Glutamatergic neuron (in vitro differentiated cells): Measurements from ENCODE around the gene EHD4. TPM values are rescaled to one million over a fixed set of nuclear protein-coding genes. Genes with fewer than 3 reads are reported as not detected.

Experiments
- DNase-seq: peaks from one replicate; pipeline ENCODE4 v3.0.0; 2022
- H3K27ac Mint-ChIP-seq: one replicate; pipeline ENCODE4 v1.8.0; 2020; ENCODE audit warnings: mild to moderate bottlenecking, mixed read lengths, inconsistent platforms; ENCODE audit not compliant: unreplicated experiment
- H3K27me3 Mint-ChIP-seq: one replicate; pipeline ENCODE4 v1.8.0; 2020; ENCODE audit warnings: mild to moderate bottlenecking, moderate library complexity, mixed read lengths, inconsistent platforms; ENCODE audit not compliant: unreplicated experiment
- H3K36me3 Mint-ChIP-seq: one replicate; pipeline ENCODE4 v1.8.0; 2020; ENCODE audit warnings: mild to moderate bottlenecking, mixed read lengths, inconsistent platforms; ENCODE audit not compliant: unreplicated experiment
- H3K4me1 Mint-ChIP-seq: one replicate; pipeline ENCODE4 v1.8.0; 2020; ENCODE audit warnings: mild to moderate bottlenecking, low read depth, mixed read lengths, inconsistent platforms; ENCODE audit not compliant: unreplicated experiment
- H3K4me3 Mint-ChIP-seq: one replicate; pipeline ENCODE4 v1.8.0; 2020; ENCODE audit warnings: mild to moderate bottlenecking, mixed read lengths, inconsistent platforms; ENCODE audit not compliant: unreplicated experiment
- H3K9me3 Mint-ChIP-seq: one replicate; pipeline ENCODE4 v1.8.0; 2020; ENCODE audit warnings: mild to moderate bottlenecking, moderate library complexity, mixed read lengths, inconsistent platforms; ENCODE audit not compliant: unreplicated experiment
- total RNA-seq: library from RNA; stranded (reverse); fragmentation: NEBNext Ultra II Directional; extraction: Animal tissue kit (Norgen Biotek cat#: 25700); gene quantifications from one replicate; pipeline ENCODE4 v1.2.1, GENCODE V29; 2021; ENCODE audit not compliant: unreplicated experiment
- TF ChIP-seq, protein P1 (sequence below): fragments of 200-600 bp; sonication (generic); IDR thresholded peaks from one replicate; pipeline ENCODE4 v1.5.0; 2021; ENCODE audit not compliant: partially characterized antibody, unreplicated experiment

Gene EHD4
- total RNA-seq, 1 donor from 2014 or later: 4.0 TPM

DNA sequence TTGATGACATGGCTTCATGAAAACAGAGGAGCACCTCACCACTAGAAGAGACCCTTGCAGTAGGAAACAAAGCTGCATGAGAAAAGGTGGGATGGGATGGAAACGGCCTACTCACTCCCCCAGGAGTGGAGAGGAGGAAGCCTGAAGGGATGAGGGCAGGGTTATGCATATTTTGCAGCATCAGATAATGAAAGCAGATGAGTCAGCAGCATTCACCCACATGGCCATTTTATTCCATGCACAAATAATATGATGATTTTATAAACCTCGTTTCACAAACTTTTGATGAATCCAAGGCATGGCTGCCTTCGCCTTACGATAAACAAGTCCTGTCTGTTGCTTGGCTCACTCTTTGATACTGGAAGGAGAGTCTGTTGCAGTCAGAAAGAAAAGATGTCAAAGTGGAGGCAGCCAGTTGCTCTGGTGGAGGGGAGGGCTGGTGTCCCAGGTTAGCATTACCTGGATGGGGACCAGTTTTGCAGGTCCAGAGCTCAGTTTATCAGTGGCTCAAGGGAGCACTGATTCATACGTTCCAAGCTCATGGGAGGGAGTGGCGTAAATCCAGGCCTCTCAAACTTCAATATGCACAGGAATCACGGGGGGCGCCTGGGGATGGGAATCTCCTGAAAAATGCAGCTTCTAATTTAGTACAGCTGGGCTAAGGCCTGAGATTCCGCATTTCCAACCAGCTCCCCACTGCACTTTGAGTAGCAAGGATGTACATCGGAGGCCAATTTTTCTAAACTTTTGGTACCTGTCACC, 9.2 kb upstream of the EHD4 start:
- no peak overlapping the region for H3K4me3 Mint-ChIP-seq
- peaks cover 2% of the 10 kb centered on the region for H3K9me3 Mint-ChIP-seq
- H3K27ac Mint-ChIP-seq: no peak overlapping the region
- DNase-seq: no peak
- H3K4me1 Mint-ChIP-seq: no peaks in the 10 kb centered on the region
- TF ChIP-seq, protein P1, sequence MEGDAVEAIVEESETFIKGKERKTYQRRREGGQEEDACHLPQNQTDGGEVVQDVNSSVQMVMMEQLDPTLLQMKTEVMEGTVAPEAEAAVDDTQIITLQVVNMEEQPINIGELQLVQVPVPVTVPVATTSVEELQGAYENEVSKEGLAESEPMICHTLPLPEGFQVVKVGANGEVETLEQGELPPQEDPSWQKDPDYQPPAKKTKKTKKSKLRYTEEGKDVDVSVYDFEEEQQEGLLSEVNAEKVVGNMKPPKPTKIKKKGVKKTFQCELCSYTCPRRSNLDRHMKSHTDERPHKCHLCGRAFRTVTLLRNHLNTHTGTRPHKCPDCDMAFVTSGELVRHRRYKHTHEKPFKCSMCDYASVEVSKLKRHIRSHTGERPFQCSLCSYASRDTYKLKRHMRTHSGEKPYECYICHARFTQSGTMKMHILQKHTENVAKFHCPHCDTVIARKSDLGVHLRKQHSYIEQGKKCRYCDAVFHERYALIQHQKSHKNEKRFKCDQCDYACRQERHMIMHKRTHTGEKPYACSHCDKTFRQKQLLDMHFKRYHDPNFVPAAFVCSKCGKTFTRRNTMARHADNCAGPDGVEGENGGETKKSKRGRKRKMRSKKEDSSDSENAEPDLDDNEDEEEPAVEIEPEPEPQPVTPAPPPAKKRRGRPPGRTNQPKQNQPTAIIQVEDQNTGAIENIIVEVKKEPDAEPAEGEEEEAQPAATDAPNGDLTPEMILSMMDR: no peak
- no peaks in the 10 kb centered on the region for H3K36me3 Mint-ChIP-seq
- H3K27me3 Mint-ChIP-seq: peaks cover 4% of the 10 kb centered on the region

DNA sequence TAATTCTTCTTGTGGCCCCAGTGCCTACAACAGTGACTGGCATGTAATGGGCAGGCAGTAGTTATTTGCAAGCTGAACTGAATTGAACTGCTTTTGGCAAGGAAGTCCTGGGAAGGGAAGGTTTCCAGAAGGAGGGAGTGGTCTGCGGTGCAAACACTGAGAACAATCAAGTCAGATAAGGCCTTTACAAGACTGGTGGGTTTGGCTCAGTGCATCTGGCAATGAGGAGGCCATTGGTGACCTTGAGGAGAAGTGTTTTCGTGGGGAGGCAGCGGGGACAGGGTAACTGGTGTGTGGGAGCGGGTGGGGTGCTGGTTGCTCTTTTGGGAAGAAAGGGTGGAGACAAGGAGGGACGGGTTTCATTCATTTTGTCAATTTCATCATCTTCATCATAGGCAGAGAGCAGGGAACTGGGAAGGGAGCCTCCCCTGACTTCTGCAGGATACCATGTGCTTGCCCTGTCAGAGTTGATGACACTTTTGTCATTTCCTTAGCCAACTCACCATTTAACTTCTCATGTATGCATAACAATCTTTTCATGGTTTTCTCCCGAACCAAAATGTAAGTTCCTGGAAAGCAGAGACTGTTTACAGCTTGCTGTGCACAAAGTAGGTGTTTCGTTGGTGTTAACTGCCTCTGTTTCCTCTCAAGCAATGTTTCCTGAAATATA, 8.4 kb upstream of the EHD4 start:
- no peaks in the 10 kb centered on the region for H3K4me1 Mint-ChIP-seq
- peaks cover 4% of the 10 kb centered on the region for H3K27me3 Mint-ChIP-seq
- no peak overlapping the region for H3K27ac Mint-ChIP-seq
- TF ChIP-seq, protein P1: no peak
- H3K9me3 Mint-ChIP-seq: peaks cover 2% of the 10 kb centered on the region
- no peaks in the 10 kb centered on the region for H3K36me3 Mint-ChIP-seq
- H3K4me3 Mint-ChIP-seq: no peak overlapping the region
- DNase-seq: no peak

DNA sequence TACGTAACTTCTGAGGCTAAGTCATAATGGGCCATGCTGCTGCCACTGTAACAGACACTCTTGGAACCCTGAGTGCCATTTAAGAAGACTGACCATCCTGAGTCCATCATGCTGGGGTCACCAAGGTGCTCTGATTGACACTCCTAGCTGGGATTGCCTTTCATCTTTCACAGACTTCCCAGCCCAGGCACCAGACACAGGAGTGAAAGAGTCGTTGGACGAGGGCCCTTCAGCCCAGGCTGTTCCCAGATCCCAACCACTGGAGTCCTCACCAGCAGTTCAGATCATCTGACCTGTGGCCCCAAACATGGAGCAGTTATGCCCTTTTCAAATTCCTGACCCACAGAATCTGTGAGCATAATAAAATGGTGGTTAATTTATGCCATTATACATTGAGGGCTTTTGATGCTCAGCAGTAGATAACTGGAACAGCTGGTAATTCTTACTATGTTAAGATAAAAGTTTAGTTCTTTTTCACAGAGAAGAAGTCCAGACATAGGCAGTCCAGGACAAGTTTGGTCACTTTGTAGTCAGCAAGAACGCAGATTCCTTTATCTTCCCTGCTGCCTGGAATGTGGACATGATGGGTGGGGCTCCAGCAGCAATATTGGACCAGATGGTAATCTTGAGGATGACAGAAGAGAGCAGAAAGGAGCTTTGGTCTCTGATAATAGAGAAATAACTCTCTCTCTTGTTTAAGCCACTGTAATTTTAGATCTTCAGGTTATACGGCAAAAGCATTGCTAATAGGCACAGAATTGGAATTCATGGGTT, 7.3 kb upstream of the EHD4 start:
- Mint-ChIP-seq H3K9me3 (peaks cover 2% of the 10 kb centered on the region), H3K27me3 (peaks cover 7% of the 10 kb centered on the region), H3K36me3 (no peaks in the 10 kb centered on the region), H3K4me1 (no peaks in the 10 kb centered on the region), H3K4me3 (no peak overlapping the region), H3K27ac (no peak overlapping the region)
- TF ChIP-seq, protein P1: no peak
- DNase-seq: no peak

DNA sequence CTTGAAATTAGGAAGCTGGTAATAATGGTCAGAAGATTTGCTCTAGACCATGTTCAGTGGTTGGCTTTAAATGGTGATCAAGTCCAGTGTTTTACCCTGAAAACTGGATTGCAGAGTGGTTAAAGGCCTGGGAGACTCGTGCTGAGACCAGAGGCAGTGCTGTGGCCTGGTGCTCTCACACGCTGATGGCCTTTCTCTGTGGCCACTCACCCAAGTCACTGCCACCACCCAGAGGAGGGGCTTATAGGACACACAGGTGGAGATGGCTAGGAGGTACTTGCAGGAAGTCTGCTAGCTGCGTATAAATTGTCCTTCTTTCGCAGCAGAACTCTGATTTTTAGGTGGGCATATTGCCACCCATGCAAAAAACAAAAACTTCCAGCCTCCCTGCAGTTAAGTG, 6.2 kb upstream of the EHD4 start:
- Mint-ChIP-seq H3K4me1 (no peaks in the 10 kb centered on the region), H3K4me3 (no peak overlapping the region), H3K36me3 (no peaks in the 10 kb centered on the region), H3K9me3 (no peaks in the 10 kb centered on the region), H3K27ac (no peak overlapping the region), H3K27me3 (peaks cover 5% of the 10 kb centered on the region)
- DNase-seq: no peak
- TF ChIP-seq, protein P1: no peak
